ENCODE results near the gene RPL38. TPM values are rescaled to one million over a fixed set of nuclear protein-coding genes. Genes with fewer than 3 reads are reported as not detected.

Gene RPL38
- polyA plus RNA-seq, 1 of the 3 experiments (the other 2 are of a cell fraction), result 4,154 TPM

GRCh38 chr17:74192950-74193781 is 10.3 kb upstream of the RPL38 start:
- Histone ChIP-seq H3K79me2 (ENCODE audit: insufficient read depth) (no peaks in the 10 kb centered on the region), H3K4me3 (ENCODE audit: low read depth in 2 of 2, low read length in 1 of 2) (no peak overlapping the region), H3K9me2 (no peaks in the 10 kb centered on the region), H2AFZ (ENCODE audit: low read depth) (no peak overlapping the region), H3K9me3 (no peaks in the 10 kb centered on the region), H3K27ac (ENCODE audit: low read depth in 2 of 2, low read length in 1 of 2) (no peak overlapping the region), H3K27me3 (ENCODE audit: insufficient read depth) (peaks cover 34% of the 10 kb centered on the region), H3K4me1 (ENCODE audit: control insufficient read depth in 1 of 2, insufficient read depth in 2 of 2, low read depth in 1 of 2, low read length in 1 of 2) (peaks cover 0 to 13% of the 10 kb centered on the region in 2 experiments; a peak in 1 of 4 replicates), H4K20me1 (ENCODE audit: insufficient read depth) (no peaks in the 10 kb centered on the region), H3K9ac (no peak overlapping the region), H3K4me2 (no peak overlapping the region), H3K36me3 (replicated peaks in 1 of 2; ENCODE audit: control insufficient read depth in 1 of 2, insufficient read depth in 2 of 2, low read length in 1 of 2) (no peaks in the 10 kb centered on the region), H3F3A (replicated peaks; ENCODE audit: insufficient read depth) (no peaks in the 10 kb centered on the region)
- ChIA-PET POLR2A (no interaction called here), CTCF (interaction anchor here (1.1 to 18.5 kb wide), 6 partner anchors 8 to 196 kb away, joined by 3 to 284 read pairs (median 5); partner anchors contain the start of gene RPL38)
- no peak for TF ChIP-seq REST (IDR thresholded peaks at IDR 0.05; ENCODE audit: low read depth, low read length)
- no peak for TF ChIP-seq FOXJ3 (CRISPR knock-in tag; IDR thresholded peaks at IDR 0.05)
- no peak for TF ChIP-seq TAF1 (IDR thresholded peaks at IDR 0.05; ENCODE audit: borderline replicate concordance, low read depth, low read length)
- TF ChIP-seq TCF12 (IDR thresholded peaks at IDR 0.05), result no peak
- no peak for TF ChIP-seq POLR2AphosphoS5 (IDR thresholded peaks at IDR 0.05; ENCODE audit: low read depth, low read length)
- no peak for TF ChIP-seq USF1 (IDR thresholded peaks at IDR 0.05; ENCODE audit: borderline replicate concordance, low read depth)
- no peak for TF ChIP-seq GABPA (IDR thresholded peaks at IDR 0.05; ENCODE audit: low read depth)
- no peak for TF ChIP-seq RXRA (IDR thresholded peaks at IDR 0.05; ENCODE audit: borderline replicate concordance, low read depth)
- WGBS (ENCODE audit: low lambda C conversion rate), result 44% methylated on average over 12 of the region's 12 CpGs
- DNase-seq, result no peak

GRCh38 chr17:74194682-74195081 is 8.8 kb upstream of the RPL38 start:
- ChIA-PET POLR2A (no interaction called here), CTCF (interaction anchor here (0.8 to 1.4 kb wide), 3 partner anchors 8 to 105 kb away, joined by 3 to 5 read pairs (median 5); partner anchors contain the start of gene RPL38)
- WGBS (ENCODE audit: low lambda C conversion rate), result 31% methylated on average over 9 of the region's 9 CpGs
- Histone ChIP-seq H3K79me2 (ENCODE audit: insufficient read depth) (no peaks in the 10 kb centered on the region), H3K4me2 (no peak overlapping the region), H3K27ac (ENCODE audit: low read depth in 2 of 2, low read length in 1 of 2) (no peak overlapping the region), H3K36me3 (replicated peaks in 1 of 2; ENCODE audit: control insufficient read depth in 1 of 2, insufficient read depth in 2 of 2, low read length in 1 of 2) (no peaks in the 10 kb centered on the region), H3F3A (replicated peaks; ENCODE audit: insufficient read depth) (no peaks in the 10 kb centered on the region), H3K9me2 (no peaks in the 10 kb centered on the region), H3K27me3 (ENCODE audit: insufficient read depth) (peaks cover 34% of the 10 kb centered on the region), H4K20me1 (ENCODE audit: insufficient read depth) (no peaks in the 10 kb centered on the region), H3K9me3 (no peaks in the 10 kb centered on the region), H3K9ac (no peak overlapping the region), H3K4me1 (ENCODE audit: control insufficient read depth in 1 of 2, insufficient read depth in 2 of 2, low read depth in 1 of 2, low read length in 1 of 2) (peaks cover 0 to 13% of the 10 kb centered on the region in 2 experiments; a peak in 1 of 4 replicates), H3K4me3 (ENCODE audit: low read depth in 2 of 2, low read length in 1 of 2) (no peak overlapping the region), H2AFZ (ENCODE audit: low read depth) (no peak overlapping the region)
- no peak for DNase-seq
- TF ChIP-seq TEAD4 (IDR thresholded peaks at IDR 0.05; ENCODE audit: borderline replicate concordance, insufficient read depth), result no peak
- TF ChIP-seq ELF1 (IDR thresholded peaks at IDR 0.05), result no peak
- TF ChIP-seq RCOR1 (IDR thresholded peaks at IDR 0.05; ENCODE audit: low read length), result no peak
- no peak for TF ChIP-seq RAD21 (IDR thresholded peaks at IDR 0.05; ENCODE audit: low read length)
- TF ChIP-seq NFIC (IDR thresholded peaks at IDR 0.05; ENCODE audit: borderline replicate concordance), result no peak
- no peak for TF ChIP-seq CTCF (IDR thresholded peaks at IDR 0.05)
- TF ChIP-seq CHD2 (IDR thresholded peaks at IDR 0.05; ENCODE audit: low read length, partially characterized antibody), result no peak
- no peak for TF ChIP-seq SMC3 (IDR thresholded peaks at IDR 0.05; ENCODE audit: low read depth, low read length)
- no peak for TF ChIP-seq RXRA (IDR thresholded peaks at IDR 0.05; ENCODE audit: borderline replicate concordance, low read depth)
- no peak for TF ChIP-seq TAF1 (IDR thresholded peaks at IDR 0.05; ENCODE audit: borderline replicate concordance, low read depth, low read length)
- no peak for TF ChIP-seq NRF1 (IDR thresholded peaks at IDR 0.05; ENCODE audit: low read depth, low read length)
- TF ChIP-seq MXI1 (IDR thresholded peaks at IDR 0.05; ENCODE audit: low read depth, low read length), result no peak
- TF ChIP-seq EZH2phosphoT487 (IDR thresholded peaks at IDR 0.05; ENCODE audit: borderline replicate concordance, low read depth), result no peak
- no peak for TF ChIP-seq USF1 (IDR thresholded peaks at IDR 0.05; ENCODE audit: borderline replicate concordance, low read depth)
- no peak for TF ChIP-seq POLR2AphosphoS5 (IDR thresholded peaks at IDR 0.05; ENCODE audit: low read depth, low read length)
- no peak for TF ChIP-seq TCF12 (IDR thresholded peaks at IDR 0.05)
- no peak for TF ChIP-seq GATA2 (CRISPR knock-in tag; IDR thresholded peaks at IDR 0.05)

Measured in SK-N-SH (cell line).